Kidney (tissue), 14 donors: Measurements from ENCODE around the gene WDR4. TPM values are rescaled to one million over a fixed set of nuclear protein-coding genes. Genes with fewer than 3 reads are reported as not detected.

Experiments used
- DNase-seq, 5 donors: peaks; one replicate each; pipeline ENCODE4 v3.0.0-alpha.2; 2013 to 2020
- FAIRE-seq: peaks from 2 replicates; lab custom pipeline; 2012; peaks lifted over from hg19 to GRCh38; lab: Jason Lieb, UNC
- H3K27ac ChIP-seq, 2 donors: one replicate each; pipeline ENCODE4 v1.7.0; 2013; ENCODE audit warnings: low read depth in 2 of 2, low read length in 2 of 2, inconsistent platforms in 1 of 2
- H3K27me3 ChIP-seq: one replicate; pipeline ENCODE4 v1.7.1; 2013; ENCODE audit warnings: low read length, inconsistent platforms; ENCODE audit not compliant: control insufficient read depth, insufficient read depth
- H3K36me3 ChIP-seq, 3 donors: one replicate each; pipeline versions ENCODE4 v1.7.0 to v1.7.1; 2013; ENCODE audit warnings: low read length in 3 of 3, control low read depth in 1 of 3, inconsistent platforms in 1 of 3; ENCODE audit not compliant: insufficient read depth in 3 of 3, control insufficient read depth in 2 of 3
- H3K4me1 ChIP-seq, 3 donors: one replicate each; pipeline versions ENCODE4 v1.7.0 to v1.7.1; 2013; ENCODE audit warnings: low read length in 3 of 3, inconsistent platforms in 1 of 3, low read depth in 1 of 3; ENCODE audit not compliant: control insufficient read depth in 2 of 3, insufficient read depth in 2 of 3
- H3K4me3 ChIP-seq, 3 donors: one replicate each; pipeline versions ENCODE4 v1.7.0 to v1.8.1; 2013; ENCODE audit warnings: low read length in 3 of 3, control low read depth in 1 of 3, inconsistent platforms in 1 of 3
- H3K9ac ChIP-seq, 3 donors: one replicate each; pipeline versions ENCODE4 v1.7.0 to v1.7.1; 2013; ENCODE audit warnings: low read length in 3 of 3, control low read depth in 1 of 3, inconsistent platforms in 1 of 3
- H3K9me3 ChIP-seq, 3 donors: one replicate each; pipeline versions ENCODE4 v1.7.0 to v1.7.1; 2013; ENCODE audit warnings: low read length in 3 of 3, control low read depth in 1 of 3, inconsistent platforms in 1 of 3; ENCODE audit not compliant: control insufficient read depth in 2 of 3, insufficient read depth in 1 of 3
- intact Hi-C: fragments of 100-400 bp; cut with DNase I; formaldehyde crosslinking; loops from one replicate; pipeline ENCODE4 v1.11.1; 2022
- polyA plus RNA-seq: library from polyadenylated mRNA; stranded (reverse); fragments of 350-450 nt; fragmentation: Illumina TruSeq; extraction: RNeasy Lipid Tissue Mini Kit (QIAGEN cat#74804); gene quantifications from one replicate; pipeline ENCODE4 v1.2.3, GENCODE V29; 2014; ENCODE audit warnings: low read depth, low replicate concordance; ENCODE audit not compliant: insufficient read depth
- total RNA-seq: library from RNA; stranded (reverse); fragmentation: NEBNext Ultra II Directional; extraction: Animal tissue kit (Norgen Biotek cat#: 25700); gene quantifications from one replicate; pipeline ENCODE4 v1.2.1, GENCODE V29; 2021
- TF ChIP-seq, protein P1 (sequence below): IDR thresholded peaks from 3 replicates; pipeline ENCODE4 v1.5.1; 2012; ENCODE audit warnings: mild to moderate bottlenecking, moderate library complexity, borderline replicate concordance; ENCODE audit not compliant: insufficient read depth; ENCODE audit errors: extremely low read depth
- donor health status: control.
- donor health status: control.
- donor health status: control.
- donor health status: control.
- donor health status: control.
- donor health status: DM: yes; HTN: yes; CAD: no.
- donor health status: Normal renal cell carcinoma (clear cell type).

WDR4 gene
- total and polyA plus RNA-seq, 2 donors from 2014 or later, result 4.8 to 20.4 TPM

DNA sequence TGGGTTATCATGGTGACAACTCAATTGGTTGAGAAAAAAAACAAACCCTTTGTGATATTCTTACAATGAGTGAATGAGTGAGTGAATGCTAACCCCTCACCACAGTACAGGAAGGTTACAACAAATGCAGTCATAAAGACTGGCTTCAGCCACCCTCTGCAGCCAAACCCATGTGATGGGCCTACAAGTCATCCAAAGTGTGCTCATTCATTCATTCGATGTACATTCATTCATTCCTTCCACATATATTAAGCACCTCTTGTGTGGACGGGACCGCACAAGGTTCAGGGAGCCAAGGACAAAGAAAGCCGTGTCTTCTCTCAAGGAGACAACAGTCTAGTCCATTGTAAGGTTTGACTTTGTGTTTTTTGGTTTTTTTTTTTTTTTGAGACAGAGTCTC, 49.4 kb downstream of the WDR4 start:
- H3K36me3 ChIP-seq, result no peaks in the 10 kb centered on the region
- H3K9me3 ChIP-seq, result peaks cover 0 to 2% (median 0%) of the 10 kb centered on the region in 3 donors
- intact Hi-C loops, result no loop called here
- no peak overlapping the region for H3K4me3 ChIP-seq
- H3K4me1 ChIP-seq, result no peaks in the 10 kb centered on the region
- no peak overlapping the region for H3K27ac ChIP-seq
- DNase-seq, result peak in 1 of 5 donors; percentile 22
- no peak overlapping the region for H3K9ac ChIP-seq
- TF ChIP-seq, protein P1, sequence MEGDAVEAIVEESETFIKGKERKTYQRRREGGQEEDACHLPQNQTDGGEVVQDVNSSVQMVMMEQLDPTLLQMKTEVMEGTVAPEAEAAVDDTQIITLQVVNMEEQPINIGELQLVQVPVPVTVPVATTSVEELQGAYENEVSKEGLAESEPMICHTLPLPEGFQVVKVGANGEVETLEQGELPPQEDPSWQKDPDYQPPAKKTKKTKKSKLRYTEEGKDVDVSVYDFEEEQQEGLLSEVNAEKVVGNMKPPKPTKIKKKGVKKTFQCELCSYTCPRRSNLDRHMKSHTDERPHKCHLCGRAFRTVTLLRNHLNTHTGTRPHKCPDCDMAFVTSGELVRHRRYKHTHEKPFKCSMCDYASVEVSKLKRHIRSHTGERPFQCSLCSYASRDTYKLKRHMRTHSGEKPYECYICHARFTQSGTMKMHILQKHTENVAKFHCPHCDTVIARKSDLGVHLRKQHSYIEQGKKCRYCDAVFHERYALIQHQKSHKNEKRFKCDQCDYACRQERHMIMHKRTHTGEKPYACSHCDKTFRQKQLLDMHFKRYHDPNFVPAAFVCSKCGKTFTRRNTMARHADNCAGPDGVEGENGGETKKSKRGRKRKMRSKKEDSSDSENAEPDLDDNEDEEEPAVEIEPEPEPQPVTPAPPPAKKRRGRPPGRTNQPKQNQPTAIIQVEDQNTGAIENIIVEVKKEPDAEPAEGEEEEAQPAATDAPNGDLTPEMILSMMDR, result no peak
- FAIRE-seq, result no peak
- H3K27me3 ChIP-seq, result no peaks in the 10 kb centered on the region

DNA sequence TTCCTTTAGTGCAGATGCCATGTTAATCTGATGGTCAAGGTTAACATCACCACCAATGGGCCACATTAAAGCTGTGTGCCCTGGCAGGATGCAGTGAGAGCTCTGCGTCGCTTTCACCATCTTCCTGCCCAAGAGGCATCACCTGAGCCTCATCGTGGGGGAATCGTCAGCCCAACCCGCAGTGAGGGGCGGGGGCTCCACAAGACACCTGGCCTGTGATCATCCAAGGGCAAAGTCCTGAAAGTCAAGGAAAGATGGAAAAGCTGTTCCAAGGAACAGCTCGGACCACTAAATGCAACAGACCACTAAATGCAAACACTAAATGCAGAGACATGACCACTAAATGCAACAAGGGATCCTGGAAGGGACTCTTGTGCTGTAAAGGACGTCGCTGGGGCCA, 49.9 kb downstream of the WDR4 start:
- no peak overlapping the region for H3K9ac ChIP-seq
- TF ChIP-seq, protein P1, result no peak
- FAIRE-seq, result no peak
- H3K4me1 ChIP-seq, result no peaks in the 10 kb centered on the region
- no peaks in the 10 kb centered on the region for H3K27me3 ChIP-seq
- H3K9me3 ChIP-seq, result peaks cover 0 to 2% (median 0%) of the 10 kb centered on the region in 3 donors
- intact Hi-C loops, result no loop called here
- peak in 2 of 5 donors; percentile 2 to 4 for DNase-seq
- no peak overlapping the region for H3K4me3 ChIP-seq
- H3K27ac ChIP-seq, result no peak overlapping the region
- no peaks in the 10 kb centered on the region for H3K36me3 ChIP-seq

DNA sequence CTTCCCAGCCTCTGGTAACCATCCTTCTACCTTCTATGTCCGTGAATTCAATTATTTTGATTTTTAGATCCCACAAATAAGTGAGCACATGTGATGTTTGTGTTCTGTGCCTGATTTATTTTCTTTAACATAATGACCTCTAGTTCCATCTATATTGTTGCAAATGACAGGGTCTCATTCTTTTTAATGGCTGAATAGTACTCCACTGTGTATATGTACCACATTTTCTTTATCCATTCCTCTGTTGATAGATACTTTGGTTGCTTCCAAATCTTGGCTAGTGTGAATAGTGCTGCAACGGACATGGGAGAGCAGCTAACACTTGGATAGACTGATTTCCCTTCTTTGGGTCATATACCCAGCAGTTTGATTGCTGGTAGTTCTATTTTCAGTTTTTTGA, 51.8 kb downstream of the WDR4 start:
- H3K9ac ChIP-seq, result no peak overlapping the region
- no peak for DNase-seq
- H3K27me3 ChIP-seq, result no peaks in the 10 kb centered on the region
- peaks cover 0 to 2% (median 0%) of the 10 kb centered on the region in 3 donors for H3K9me3 ChIP-seq
- no peaks in the 10 kb centered on the region for H3K4me1 ChIP-seq
- FAIRE-seq, result no peak
- H3K27ac ChIP-seq, result no peak overlapping the region
- TF ChIP-seq, protein P1, result no peak
- no peaks in the 10 kb centered on the region for H3K36me3 ChIP-seq
- intact Hi-C loops, result no loop called here
- H3K4me3 ChIP-seq, result no peak overlapping the region
